Measurements from ENCODE around the gene RARRES2. TPM values are rescaled to one million over a fixed set of nuclear protein-coding genes. Genes with fewer than 3 reads are reported as not detected.

Gene RARRES2
- total RNA-seq, 1 donor from 2014 or later = 161 TPM

DNA sequence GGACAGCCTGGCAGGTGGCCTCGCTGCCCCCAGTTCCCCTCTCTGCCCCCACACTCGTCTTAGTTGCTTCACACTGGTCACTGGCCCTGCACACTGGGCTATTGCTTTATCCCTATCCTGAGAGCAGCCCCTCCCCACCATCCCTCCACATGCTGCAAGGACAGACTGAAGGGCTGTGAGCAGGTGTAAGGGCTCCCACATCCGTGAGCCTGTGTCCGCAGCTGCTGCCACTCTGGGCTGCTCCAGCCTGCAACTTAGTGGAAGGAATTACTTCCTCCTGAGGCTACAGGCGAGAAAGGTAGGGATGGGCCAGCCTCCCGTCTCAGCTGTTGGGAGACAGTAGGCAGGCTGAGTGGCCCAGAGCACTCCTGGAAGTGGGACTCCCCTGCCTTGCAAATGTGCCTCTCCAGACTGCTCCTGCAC lies 3.8 kb downstream of the RARRES2 start:
- DNase-seq (ENCODE audit: low read depth) = no peak

DNA sequence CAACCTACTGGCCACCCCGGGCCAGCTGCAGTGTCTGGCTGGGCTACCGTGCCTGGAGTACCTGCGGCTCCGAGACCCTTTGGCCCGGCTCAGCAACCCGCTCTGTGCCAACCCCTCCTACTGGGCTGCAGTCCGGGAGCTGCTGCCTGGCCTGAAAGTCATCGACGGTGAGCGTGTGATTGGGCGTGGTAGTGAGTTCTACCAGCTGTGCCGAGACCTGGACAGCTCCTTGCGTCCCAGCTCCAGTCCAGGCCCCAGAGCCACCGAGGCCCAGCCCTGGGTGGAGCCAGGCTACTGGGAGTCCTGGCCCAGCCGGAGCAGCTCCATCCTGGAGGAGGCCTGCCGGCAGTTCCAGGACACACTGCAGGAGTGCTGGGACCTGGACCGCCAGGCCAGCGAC lies 4.2 kb downstream of the RARRES2 start:
- no peak for DNase-seq (ENCODE audit: low read depth)

DNA sequence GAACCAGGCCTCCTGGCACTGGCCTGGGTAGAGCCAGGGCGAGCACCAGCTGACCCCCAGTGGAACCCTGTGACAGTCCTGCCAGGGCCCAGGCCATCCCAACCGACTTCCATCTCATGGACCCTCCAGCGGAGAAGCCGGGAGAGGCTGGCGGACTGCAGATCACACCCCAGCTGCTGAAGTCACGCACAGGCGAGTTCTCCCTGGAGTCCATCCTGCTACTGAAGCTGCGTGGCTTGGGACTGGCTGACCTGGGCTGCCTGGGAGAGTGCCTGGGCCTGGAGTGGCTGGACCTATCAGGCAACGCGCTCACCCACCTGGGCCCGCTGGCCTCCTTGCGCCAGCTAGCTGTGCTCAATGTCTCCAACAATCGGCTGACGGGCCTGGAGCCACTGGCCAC lies 4.7 kb downstream of the RARRES2 start:
- no peak for DNase-seq (ENCODE audit: low read depth)

DNA sequence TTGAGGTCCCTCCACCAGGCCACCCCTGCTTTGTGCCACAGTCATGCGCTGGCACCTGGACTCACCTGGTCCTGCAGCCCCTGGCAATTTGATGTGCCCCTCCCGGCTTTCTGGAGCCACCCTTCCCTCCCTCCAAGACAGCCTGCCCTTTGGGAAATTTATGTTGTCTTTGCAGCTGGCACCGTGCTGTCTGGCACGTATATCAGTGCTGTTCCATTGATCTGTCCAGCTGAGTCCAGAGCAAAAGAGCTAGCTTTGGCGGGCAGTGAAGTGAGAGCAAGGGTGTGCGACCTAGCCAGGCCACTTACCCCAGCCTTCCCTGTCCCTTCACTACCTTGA lies 5.7 kb downstream of the RARRES2 start:
- DNase-seq (ENCODE audit: low read depth) = no peak

DNA sequence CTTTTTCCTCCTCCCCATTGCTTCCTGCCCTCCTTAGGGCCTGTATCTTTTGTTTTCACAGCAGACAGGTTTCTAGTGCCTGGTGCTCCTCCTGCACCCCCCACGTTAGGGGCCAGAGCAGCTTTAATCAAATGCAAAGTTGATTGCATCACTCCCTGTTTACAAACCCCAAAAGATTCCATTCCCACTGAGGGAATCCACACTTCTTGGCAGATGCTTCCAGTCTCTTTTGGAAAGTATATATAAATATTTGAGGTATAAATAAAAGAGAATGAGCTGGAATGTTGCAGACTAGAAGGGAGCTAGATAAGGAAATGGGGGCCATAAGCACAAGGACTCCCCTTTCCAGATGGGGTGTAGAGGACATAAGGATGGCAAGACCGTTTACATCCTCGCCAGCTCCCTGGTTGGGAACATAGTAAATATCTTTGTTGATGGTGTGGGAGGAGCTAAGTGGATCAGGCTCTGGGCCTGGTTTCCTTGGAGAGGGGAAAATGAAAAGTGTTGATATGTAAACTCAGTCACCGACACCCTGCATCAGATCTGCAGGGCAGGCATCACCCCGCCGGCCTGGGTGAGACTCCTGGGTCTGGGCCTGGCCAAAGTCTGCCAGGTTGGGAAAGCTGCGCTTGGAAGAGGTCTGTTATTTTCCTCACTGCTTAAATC lies 6.2 kb downstream of the RARRES2 start:
- DNase-seq (ENCODE audit: low read depth) = no peak

DNA sequence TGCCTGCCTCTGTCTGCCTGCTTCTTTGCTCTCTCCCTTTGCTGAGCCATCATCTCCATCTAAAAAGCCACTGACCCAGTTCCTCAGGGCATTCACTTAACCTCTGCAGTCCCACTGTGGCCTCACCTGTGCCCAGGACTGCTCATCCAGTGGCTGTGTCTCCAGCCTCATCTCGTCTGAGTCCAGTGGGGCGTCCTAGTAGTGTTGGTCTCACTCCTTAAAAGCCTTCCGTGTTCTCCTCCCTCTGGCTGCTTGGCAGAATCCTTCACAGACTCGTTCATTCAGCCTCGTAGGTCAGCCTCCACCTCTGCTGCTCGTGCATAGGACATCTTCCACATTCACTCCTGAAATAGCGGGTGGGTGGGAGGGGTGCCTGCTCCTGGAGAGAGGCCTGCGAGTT lies 7.3 kb downstream of the RARRES2 start:
- no peak for DNase-seq (ENCODE audit: low read depth)

DNA sequence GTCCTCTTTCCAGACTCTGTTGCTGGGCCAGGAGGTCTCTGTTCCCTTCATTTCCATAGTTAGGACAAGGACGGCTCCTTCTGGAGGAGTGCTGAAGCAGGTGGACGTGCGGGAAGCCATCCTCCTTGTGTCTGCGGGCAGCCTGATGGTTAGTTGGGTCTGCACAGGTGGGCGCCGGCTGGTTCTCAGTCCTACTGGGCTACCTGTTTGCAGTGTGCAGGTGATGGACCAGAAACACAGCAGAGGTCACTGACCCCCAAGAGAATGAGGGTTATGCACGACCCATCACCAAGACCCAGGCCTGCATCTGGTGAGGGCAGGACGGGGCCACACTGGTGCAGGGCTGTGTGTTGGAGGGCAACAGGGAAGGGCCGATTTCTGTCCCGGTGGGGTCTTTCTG lies 7.8 kb downstream of the RARRES2 start:
- no peak for DNase-seq (ENCODE audit: low read depth)

DNA sequence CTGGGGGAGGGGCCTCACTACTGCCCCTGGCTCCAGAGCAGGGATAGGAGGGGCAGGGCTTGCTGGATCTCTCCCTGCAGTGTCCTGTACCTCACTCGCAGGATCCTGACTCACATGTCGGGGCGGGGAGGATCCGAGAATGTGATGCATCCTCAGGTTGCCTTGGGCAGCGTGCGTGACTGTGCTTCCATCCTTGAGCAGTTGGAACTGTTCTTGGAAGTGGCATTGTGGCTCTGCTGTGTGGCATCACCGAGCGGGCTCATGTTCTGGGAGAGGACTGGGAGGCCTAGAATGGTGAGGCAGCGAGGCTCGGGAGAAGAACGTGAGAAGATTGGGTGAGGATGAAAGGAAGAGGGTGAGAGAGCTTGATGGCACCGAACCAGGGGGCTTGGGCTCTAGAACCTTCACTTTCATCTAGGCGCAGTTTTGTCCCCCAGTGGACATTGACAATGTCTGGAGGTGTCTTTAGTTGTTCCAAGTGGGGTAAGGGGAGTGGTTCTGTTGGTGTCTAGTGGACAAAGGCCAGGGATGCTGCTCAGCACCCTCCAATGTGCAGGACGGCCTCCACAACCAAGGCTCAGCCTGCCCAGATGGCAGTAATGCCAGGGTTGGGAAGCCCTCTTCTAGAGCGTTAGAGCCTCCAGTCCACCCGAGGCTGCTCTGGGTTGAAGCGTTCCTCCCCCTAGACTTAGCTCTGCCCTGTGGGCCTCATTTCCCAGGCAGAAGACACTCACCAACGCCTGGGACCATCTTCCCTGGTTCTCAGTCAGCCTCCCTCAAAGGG lies 8.4 kb downstream of the RARRES2 start:
- DNase-seq (ENCODE audit: low read depth) = no peak

DNA sequence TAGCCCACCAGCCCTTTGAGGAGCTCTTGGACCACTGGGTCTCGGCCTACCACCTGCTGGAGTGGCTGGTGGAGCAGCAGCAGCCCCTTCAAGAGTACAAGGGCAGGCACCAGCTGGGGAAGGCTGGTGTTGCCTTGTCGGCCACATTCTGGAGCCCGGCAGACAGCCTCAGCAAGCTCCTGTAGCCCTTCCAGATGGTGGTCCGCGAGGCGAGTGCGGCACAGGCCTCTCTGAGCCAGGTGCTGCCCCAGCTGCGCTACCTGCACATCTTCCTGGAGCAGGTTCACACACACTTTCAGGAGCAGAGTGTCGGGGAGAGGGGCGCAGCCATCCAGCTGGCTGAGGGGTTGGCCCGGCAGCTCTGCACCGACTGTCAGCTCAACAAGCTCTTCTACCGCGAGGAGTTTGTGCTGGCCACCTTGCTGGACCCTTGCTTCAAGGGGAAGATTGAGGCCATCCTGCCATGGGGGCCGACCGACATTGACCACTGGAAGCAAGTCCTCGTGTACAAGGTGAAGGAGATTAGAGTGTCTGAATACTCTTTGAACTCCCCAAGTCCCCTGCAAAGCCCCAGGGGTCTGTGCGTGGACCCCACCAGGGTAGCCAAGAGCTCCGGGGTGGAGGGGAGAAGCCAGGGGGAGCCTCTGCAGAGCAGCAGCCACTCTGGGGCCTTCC lies 11.1 kb downstream of the RARRES2 start:
- DNase-seq (ENCODE audit: low read depth) = no peak

DNA sequence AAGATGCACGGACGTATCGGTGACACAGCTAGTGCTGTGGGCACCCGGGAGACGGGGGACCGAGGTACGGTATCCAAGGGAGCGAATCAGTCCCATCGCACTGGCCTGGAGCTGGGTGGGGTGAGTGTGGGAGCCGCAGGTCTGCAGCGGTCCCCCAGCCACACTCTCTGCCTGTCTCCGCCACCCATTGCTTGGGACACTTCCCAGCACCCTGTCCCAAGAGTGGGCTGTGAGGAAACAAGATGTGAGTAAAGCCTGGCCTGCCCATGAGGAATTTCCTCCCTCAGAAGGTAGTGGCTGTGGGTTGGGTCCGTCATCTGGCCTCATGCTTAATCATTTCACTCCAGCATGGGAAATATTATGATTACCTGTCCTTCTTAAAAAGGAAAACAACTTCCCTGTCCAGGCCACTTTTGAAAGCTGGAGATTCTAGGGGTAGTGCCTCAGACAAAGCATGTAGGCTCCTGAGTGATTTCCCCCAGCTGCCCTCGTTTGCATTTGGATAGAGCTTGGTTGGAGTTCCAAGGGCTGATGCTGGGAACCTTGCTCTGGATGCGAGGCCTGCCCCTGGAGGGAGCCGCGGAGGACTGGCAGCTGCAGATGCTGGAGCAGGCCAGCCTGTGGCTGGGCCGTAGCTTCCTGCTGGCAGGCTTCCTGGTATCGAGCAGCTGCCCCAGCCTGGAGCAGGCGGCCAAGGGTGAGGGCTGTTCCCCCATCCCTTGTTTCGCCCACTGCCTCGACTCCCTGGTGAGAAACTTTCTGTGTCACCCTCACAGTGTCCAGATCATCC lies 11.9 kb downstream of the RARRES2 start:
- DNase-seq (ENCODE audit: low read depth) = no peak

DNA sequence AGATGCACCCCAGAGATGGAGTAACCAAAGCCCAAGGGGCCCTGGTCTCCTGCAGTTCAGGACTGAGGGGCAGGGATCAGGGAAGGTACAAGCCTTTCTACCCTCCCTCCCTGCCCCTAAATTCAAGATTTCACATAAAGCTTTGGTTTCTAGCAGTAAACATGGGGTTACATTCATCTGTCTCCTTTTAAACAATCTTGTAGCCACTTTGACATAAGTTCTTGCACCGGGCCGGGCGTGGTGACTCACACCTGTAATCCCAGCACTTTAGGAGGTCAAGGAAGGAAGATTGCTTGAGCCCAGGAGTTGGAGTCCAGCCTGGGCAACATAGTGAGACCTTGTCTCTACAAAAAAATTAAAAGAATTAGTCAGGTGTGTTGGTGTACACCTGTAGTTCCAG lies 14.1 kb downstream of the RARRES2 start:
- DNase-seq (ENCODE audit: low read depth) = no peak

DNA sequence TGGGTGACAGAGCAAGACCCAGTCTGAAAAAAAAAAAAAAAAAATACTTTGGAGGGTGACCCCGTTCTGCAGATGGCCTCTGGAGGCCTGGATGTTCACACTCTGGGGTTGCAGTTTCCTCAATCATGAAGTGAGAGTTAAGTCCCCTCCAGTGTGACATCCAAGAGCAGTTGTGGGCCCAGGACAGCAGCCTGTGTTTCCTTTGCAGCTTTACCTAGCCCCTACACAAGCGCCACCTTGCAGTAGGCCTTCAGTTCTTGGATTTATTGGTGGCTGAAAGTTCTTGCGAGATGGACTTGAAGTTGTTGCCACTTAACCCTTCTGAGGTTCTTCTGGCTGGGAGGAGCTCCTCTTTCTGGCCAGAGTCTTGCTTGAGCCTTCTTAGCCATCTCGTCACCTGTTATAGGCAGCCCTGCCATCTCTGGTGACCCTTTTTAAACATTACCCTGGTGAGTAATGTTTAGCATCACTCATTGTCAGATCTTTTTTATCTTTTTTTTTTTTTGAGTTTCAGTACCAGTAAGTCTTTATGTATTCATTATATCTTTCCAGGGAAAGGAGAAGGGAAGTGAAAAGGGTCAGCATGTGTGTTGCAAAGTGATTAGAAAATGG lies 14.7 kb downstream of the RARRES2 start:
- DNase-seq (ENCODE audit: low read depth) = peak; percentile 64

DNA sequence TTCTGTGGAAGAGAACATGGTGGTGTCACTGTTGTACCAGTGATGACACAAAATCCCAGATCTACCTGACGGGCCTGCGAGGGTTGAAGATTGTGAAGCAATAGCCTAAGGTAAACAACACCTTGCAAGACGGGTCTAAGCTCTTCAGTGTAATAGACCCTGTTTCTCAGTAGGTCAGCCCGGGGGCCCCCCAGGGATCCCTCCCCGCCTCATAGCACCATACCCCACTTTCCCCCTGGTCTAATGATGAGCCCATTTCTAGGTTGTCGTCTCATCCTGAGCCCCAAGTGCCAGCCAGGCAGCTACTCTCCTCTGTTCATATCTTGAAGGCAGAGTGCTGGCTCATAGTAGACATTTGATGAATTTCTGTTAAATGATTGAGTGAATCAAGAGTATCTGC lies 15.5 kb downstream of the RARRES2 start:
- no peak for DNase-seq (ENCODE audit: low read depth)

DNA sequence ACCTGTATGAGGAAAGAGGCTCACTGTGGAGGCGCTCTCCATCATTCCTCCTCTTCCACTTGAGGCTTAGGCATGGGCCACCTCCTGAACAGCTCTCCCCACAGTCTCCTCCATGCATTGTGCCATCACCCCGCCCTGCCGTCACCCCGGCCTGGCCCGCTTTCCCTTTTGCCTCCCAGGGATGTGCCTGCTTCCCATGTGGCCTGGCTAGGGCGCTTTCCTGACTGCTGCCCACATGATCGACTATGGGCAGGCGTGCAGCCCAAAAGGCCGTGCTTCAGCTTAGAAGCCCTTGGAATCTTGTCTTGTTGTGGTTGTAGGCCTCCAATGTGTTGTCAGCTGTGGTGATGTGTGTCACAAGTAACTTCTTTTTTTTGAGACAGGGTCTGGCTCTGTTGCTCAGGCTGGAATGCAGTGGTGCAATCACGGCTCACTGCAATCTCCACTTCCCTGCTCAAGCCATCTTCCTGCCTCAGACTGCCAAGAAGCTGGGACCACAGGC lies 16.3 kb downstream of the RARRES2 start:
- peak; percentile 58 for DNase-seq (ENCODE audit: low read depth)

DNA sequence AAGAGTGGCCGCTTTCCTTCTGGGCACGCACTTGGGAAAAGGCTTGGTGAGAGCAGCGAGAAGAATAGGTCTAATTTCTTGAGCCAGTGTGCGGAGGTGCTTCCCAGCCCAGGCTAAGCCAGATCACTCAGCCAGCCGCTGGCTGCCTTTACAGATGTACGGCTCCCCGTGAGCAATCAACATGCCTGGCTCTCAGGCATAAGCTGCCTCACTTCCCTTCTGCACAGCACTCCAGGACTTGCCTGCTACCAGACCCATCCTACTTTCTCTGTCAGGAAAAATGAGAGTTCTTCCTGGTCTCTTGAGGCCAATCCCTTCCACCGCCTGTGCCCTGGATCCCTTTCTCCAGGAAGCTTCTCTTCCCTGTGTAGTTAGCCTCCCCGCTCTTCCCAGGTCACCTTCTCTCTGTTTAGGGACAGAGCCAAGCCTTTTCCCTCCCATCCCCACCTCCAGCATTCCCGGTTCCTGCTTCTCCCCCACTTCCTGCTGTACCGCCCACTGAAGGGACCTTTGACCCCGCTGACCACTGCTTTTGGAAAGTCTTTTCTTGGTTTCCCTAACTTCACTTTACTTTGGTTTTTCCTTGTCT lies 17.0 kb downstream of the RARRES2 start:
- no peak for DNase-seq (ENCODE audit: low read depth)

DNA sequence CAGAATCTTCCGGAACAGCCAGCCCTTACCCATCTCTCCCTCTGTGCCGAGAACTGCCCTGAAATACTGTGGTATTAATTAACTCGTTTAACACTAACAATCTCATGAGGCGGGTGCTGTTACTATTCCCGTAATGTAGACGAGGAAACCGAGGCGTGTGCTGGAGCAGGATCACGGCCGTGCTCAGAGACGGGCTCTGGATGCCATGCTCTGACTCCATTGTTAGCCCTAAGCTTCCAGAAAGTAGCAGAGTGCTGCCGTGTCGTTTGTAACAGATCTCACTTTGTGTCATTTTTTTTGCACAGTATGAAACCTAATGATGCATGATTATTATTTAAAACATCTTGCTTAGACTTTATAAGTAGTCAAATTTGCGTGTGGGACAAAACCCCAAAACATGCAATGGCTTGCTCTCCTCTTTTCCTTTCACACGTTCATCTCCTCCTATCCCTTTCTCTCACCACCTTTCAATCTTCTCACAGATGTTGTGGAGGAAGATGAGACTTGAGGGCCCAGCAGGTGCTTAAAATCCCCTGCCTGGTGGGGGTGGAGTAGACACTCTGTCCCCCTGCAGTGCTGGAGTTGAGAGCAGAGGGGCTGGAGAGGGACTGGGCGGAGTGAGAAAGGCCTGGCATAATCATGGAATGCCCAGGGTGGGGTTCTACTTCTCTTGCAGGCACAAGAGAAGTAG lies 17.6 kb downstream of the RARRES2 start:
- DNase-seq (ENCODE audit: low read depth) = peak; percentile 70

DNA sequence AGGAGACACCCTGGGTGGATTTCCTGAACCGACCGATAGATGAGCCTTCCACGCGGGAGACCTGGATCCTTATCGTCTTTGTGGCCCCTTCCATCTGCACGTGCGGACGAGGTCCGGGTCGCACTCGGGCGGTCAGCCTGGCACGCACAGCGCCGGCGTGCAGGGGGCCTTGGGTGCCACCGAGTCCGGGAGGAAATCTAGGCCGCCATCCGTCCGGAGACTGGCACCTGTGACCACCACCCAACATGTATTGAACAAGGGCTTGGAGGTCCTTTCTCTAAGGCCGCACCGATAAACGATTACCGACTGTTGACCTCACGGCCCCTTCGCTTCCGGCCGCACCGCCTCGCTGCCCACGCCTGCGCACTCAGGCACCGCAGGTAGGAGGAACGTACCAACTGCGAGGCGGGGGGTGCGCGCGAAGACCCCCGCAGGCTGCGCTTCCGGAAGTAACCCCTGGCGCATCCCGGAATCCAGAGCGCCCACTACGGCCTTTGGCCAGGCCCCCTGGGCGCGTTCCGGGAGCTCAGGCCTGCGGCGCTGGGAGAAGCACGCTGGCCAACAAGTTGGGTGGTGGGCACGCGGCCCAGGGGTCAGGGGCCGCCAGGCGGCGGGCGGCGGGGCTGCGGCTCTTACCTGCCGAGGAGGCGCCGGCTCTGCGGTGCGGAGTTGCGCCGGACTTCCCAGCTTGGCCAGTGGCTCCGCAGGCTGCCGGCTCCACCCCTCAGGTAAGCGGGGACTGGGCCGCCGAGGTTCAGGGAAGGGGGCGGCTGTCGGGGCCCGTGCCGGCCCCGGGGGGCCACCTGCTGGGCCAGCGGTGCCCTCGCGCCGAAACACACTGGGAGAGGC lies 18.4 kb downstream of the RARRES2 start, which contains the start of the genes ACTR3C and LRRC61:
ACTR3C (minus strand) TSS at position 713 of the 849 bp plus-strand sequence. CDS start 28,249 bp downstream, outside the sequence.
LRRC61 (plus strand) TSS at position 523 of the 849 bp plus-strand sequence. CDS start 13,507 bp downstream, outside the sequence.
- no peak for DNase-seq (ENCODE audit: low read depth)

DNA sequence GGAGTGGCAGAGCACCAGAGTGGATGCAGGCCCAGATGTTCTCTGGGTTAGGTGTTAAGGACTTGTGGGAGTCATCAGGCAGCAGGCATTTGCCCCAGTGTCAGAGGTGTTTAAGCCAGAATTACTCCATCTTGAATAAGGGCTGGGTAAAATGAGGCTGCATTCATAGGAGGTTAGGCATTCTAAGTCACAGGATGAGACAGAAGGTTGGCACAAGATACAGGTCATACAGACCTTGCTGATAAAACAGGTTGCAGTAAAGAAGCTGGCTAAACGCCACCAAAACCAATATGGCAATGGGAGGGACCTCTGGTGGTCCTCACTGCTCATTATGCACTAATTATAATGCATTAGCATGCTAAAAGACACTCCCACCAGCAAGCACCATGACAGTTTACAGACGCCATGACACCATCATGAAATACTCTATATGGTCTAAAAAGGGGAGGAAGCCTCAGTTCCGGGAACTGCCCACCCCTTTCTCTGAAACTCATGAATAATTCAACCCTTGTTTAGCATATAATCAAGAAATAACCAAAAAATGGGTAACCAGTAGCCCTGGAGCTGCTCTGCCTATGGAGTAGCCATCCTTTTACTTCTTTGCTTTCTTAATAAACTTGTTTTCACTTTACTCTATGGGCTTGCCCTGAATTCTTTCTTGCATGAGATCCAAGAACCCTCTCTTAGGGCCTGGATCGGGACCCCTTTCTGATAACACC lies 19.2 kb downstream of the RARRES2 start:
- no peak for DNase-seq (ENCODE audit: low read depth)

DNA sequence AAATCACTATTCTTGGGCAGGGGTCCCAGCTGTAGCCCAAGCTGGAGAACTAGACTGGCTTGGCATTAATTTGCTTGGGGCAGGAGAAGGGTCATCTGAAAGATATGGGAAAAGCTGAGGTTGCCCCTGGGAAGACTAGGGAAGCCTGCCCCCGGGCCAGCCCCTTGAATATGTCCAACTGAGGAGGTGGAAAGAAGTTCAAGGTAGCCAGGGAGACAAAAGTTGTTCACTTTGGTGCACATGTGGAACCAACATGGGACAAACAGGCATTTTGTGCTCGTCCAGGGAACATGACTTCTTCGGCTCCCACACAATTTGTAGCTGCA lies 19.7 kb downstream of the RARRES2 start:
- DNase-seq (ENCODE audit: low read depth) = no peak
